ES-I3 (cell line): Measurements from ENCODE around the gene COA7.
"Not testable (repeated sequence)": the region's sequence is repeated elsewhere in the genome, so short reads cannot be mapped to it uniquely, and the experiment has no call there.

Source experiments
- H3K36me3 ChIP-seq: 2 replicates; pipeline ENCODE4 v1.6.1; 2013; ENCODE audit warnings: mild to moderate bottlenecking, low read length, control low read depth, moderate library complexity; ENCODE audit not compliant: insufficient read depth
- H3K4me1 ChIP-seq: 2 replicates; pipeline ENCODE4 v1.6.1; 2013; ENCODE audit warnings: mild to moderate bottlenecking, control low read depth, low read length; ENCODE audit not compliant: insufficient read depth
- H3K9ac ChIP-seq: 2 replicates; pipeline ENCODE4 v1.6.1; 2013; ENCODE audit warnings: low read depth, mild to moderate bottlenecking, low read length, moderate library complexity
- H3K9me3 ChIP-seq: 2 replicates; pipeline ENCODE4 v1.6.1; 2013; ENCODE audit warnings: mild to moderate bottlenecking, low read length, moderate library complexity; ENCODE audit not compliant: control insufficient read depth, insufficient read depth

Gene COA7

GRCh38 chr1:52686261-52686751 is 11.8 kb downstream of the COA7 start:
- H3K36me3 ChIP-seq, result peaks cover 12% of the 10 kb centered on the region
- not testable (repeated sequence) for H3K9me3 ChIP-seq, H3K4me1 ChIP-seq, H3K9ac ChIP-seq

GRCh38 chr1:52684545-52684944 is 13.6 kb downstream of the COA7 start:
- no peak overlapping the region for H3K9ac ChIP-seq
- H3K9me3 ChIP-seq, result no peaks in the 10 kb centered on the region
- peaks cover 8% of the 10 kb centered on the region; the same call in 1 of the 2 replicates for H3K4me1 ChIP-seq
- H3K36me3 ChIP-seq, result peaks cover 9% of the 10 kb centered on the region

- Histone ChIP-seq H3K9ac (no peak overlapping the region), H3K9me3 (no peaks in the 10 kb centered on the region), H3K36me3 (peaks cover 7% of the 10 kb centered on the region; the same call in 1 of the 2 replicates), H3K4me1 (peaks cover 16% of the 10 kb centered on the region)
Measured at GRCh38 chr1:52683367-52683940, 14.7 kb downstream of the COA7 start.

GRCh38 chr1:52681136-52681535 is 17.0 kb downstream of the COA7 start:
- no peak overlapping the region for H3K9ac ChIP-seq
- peaks cover 16% of the 10 kb centered on the region for H3K4me1 ChIP-seq
- H3K9me3 ChIP-seq, result no peaks in the 10 kb centered on the region
- no peaks in the 10 kb centered on the region for H3K36me3 ChIP-seq

- Histone ChIP-seq H3K9me3 (no peaks in the 10 kb centered on the region), H3K9ac (no peak overlapping the region), H3K4me1 (peaks cover 11% of the 10 kb centered on the region; the same call in 1 of the 2 replicates), H3K36me3 (no peaks in the 10 kb centered on the region)
Measured at GRCh38 chr1:52680353-52680752, 17.8 kb downstream of the COA7 start.

- H3K4me1 ChIP-seq, result peaks cover 17% of the 10 kb centered on the region
- no peak overlapping the region for H3K9ac ChIP-seq
Measured at GRCh38 chr1:52679498-52679897, 18.6 kb downstream of the COA7 start.

GRCh38 chr1:52679048-52679447 is 19.1 kb downstream of the COA7 start:
- H3K9ac ChIP-seq, result no peak overlapping the region; the same call in 1 of the 2 replicates
- H3K9me3 ChIP-seq, result no peaks in the 10 kb centered on the region
- peaks cover 18% of the 10 kb centered on the region for H3K4me1 ChIP-seq
- no peaks in the 10 kb centered on the region for H3K36me3 ChIP-seq

More at GRCh38 chr1:52679498-52679897, 18.6 kb downstream of the COA7 start:
- Histone ChIP-seq H3K36me3 (no peaks in the 10 kb centered on the region), H3K9me3 (no peaks in the 10 kb centered on the region)

GRCh38 chr1:52677076-52677806 is 20.9 kb downstream of the COA7 start:
- Histone ChIP-seq H3K4me1 (peaks cover 21% of the 10 kb centered on the region), H3K9ac (no peak overlapping the region)

GRCh38 chr1:52676249-52676903 is 21.8 kb downstream of the COA7 start:
- no peaks in the 10 kb centered on the region for H3K36me3 ChIP-seq
- H3K4me1 ChIP-seq, result peaks cover 21% of the 10 kb centered on the region
- H3K9me3 ChIP-seq, result no peaks in the 10 kb centered on the region
- H3K9ac ChIP-seq, result no peak overlapping the region

More at GRCh38 chr1:52677076-52677806, 20.9 kb downstream of the COA7 start:
- H3K36me3 ChIP-seq, result no peaks in the 10 kb centered on the region
- no peaks in the 10 kb centered on the region for H3K9me3 ChIP-seq

- Histone ChIP-seq H3K36me3 (no peaks in the 10 kb centered on the region), H3K9me3 (no peaks in the 10 kb centered on the region), H3K9ac (no peak overlapping the region), H3K4me1 (peaks cover 18% of the 10 kb centered on the region)
Measured at GRCh38 chr1:52674497-52675384, 23.4 kb downstream of the COA7 start.

- Histone ChIP-seq H3K9me3 (no peaks in the 10 kb centered on the region), H3K9ac (no peak overlapping the region), H3K36me3 (no peaks in the 10 kb centered on the region), H3K4me1 (peaks cover 10% of the 10 kb centered on the region; the same call in 1 of the 2 replicates)
Measured at GRCh38 chr1:52673513-52673912, 24.6 kb downstream of the COA7 start.

GRCh38 chr1:52672946-52673345 is 25.2 kb downstream of the COA7 start:
- Histone ChIP-seq H3K9ac (no peak overlapping the region), H3K9me3 (no peaks in the 10 kb centered on the region), H3K36me3 (no peaks in the 10 kb centered on the region), H3K4me1 (peaks cover 10% of the 10 kb centered on the region; the same call in 1 of the 2 replicates)

- no peaks in the 10 kb centered on the region for H3K36me3 ChIP-seq
- H3K4me1 ChIP-seq, result peaks cover 10% of the 10 kb centered on the region; the same call in 1 of the 2 replicates
- H3K9me3 ChIP-seq, result no peaks in the 10 kb centered on the region
- H3K9ac ChIP-seq, result no peak overlapping the region
Measured at GRCh38 chr1:52670604-52671003, 27.5 kb downstream of the COA7 start.

- no peaks in the 10 kb centered on the region for H3K9me3 ChIP-seq
- peaks cover 12% of the 10 kb centered on the region; the same call in 1 of the 2 replicates for H3K4me1 ChIP-seq
Measured at GRCh38 chr1:52669696-52670095, 28.5 kb downstream of the COA7 start.

More at GRCh38 chr1:52669696-52670095, 28.5 kb downstream of the COA7 start:
- H3K9ac ChIP-seq, result no peak overlapping the region
- H3K36me3 ChIP-seq, result no peaks in the 10 kb centered on the region
